Raji (cell line): Measurements from ENCODE around the gene CMIP.

ENCODE experiments used
- POLR2A ChIP-seq: IDR thresholded peaks from 2 replicates; pipeline ENCODE4 v1.6.1; 2011; ENCODE audit warnings: low read depth, low read length, control low read depth; ENCODE audit not compliant: insufficient read depth

Gene CMIP

GRCh38 chr16:81680444-81681275, 236.1 kb downstream of the CMIP start:
- no peak for TF ChIP-seq POLR2A

GRCh38 chr16:81681311-81681710, 236.7 kb downstream of the CMIP start:
- no peak for TF ChIP-seq POLR2A

DNA sequence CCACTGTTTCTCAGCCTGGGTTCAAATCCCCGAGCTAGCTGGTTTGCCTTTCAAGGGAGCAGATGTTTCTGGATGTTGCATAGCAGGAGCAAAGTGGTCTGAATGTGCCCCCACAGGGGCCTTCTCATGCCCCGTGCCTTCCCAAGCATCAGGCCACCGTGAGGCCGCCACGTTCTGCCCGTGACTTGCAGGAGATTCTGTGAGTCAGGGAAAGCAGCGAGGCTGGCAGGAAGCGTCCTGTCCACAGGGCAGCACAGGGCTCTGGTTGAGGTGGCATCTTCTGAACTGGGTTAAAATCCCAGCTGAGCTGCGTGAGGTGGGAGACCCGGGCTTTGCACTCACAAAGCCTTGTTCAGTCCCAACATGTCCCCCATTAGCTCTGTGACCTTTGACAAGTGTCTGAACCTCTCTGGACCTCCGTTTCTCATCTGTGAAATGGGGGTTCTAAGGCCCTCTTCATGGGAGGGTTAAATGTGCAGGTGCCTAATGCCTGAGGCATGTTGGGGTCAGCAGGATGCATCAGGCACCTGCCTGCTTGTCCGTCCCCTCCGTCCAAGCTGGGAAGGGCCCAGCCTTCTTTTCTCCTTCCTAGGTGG, 239.7 kb downstream of the CMIP start:
- TF ChIP-seq POLR2A = no peak

GRCh38 chr16:81684901-81685300, 240.3 kb downstream of the CMIP start:
- TF ChIP-seq POLR2A = no peak

GRCh38 chr16:81686391-81687130, 242.0 kb downstream of the CMIP start:
- no peak for TF ChIP-seq POLR2A

DNA sequence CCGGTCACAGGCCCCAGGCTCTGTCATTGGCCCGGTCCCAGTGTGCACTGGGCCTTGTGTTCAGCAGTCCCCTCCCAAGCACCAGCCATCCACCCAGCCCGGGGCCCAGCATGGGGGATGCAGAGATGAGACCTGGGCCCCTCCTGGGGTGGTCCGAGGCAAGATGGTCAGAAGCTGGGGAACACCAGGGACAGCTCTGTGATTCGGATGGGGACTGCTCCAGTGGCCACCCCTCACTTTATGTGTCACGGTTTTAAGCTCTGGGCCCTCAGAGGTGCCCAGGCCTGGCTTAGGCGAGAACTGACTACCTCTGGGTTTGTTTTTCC, 242.5 kb downstream of the CMIP start:
- TF ChIP-seq POLR2A = no peak

DNA sequence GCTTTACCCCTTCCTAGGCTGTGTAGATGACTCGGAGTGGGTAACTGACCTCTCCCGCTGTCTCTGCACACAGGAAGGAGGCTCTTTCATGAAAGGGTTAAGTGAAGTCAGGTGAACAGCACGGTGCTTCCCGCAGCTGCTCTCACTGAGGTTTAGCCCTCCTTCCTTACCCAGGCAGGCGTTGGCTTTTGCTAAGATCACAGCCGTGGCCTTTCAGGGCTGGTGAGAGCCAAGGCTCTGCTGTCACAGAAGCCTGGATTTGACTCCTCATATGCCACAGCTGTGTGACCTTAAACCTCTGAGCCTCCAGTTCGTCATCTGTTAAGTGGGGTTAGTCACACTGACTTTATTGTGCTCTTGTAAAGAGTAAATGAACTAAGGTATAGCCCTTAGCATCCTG, 243.6 kb downstream of the CMIP start:
- TF ChIP-seq POLR2A = no peak

DNA sequence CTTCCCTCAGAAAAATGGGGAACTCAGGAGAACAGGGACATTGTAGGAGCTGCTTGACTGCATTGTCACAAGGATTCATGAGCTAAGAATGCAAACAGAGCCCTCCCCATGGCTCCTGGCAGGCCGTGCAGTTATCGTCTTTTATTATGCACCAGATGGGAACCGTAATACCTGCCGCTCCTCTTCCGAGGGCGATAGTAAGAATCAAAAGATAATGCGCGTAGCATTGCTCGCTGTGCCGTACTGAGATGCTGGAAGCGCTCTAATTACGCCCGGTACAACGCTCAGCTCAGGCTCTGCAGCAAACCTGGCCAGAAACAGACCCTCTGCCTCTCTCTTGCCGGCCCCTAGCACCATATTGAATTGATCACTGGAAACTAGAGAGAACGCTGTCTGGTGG, 247.4 kb downstream of the CMIP start:
- no peak for TF ChIP-seq POLR2A

- TF ChIP-seq POLR2A = no peak
Measured at GRCh38 chr16:81692571-81692970, 248.0 kb downstream of the CMIP start.

DNA sequence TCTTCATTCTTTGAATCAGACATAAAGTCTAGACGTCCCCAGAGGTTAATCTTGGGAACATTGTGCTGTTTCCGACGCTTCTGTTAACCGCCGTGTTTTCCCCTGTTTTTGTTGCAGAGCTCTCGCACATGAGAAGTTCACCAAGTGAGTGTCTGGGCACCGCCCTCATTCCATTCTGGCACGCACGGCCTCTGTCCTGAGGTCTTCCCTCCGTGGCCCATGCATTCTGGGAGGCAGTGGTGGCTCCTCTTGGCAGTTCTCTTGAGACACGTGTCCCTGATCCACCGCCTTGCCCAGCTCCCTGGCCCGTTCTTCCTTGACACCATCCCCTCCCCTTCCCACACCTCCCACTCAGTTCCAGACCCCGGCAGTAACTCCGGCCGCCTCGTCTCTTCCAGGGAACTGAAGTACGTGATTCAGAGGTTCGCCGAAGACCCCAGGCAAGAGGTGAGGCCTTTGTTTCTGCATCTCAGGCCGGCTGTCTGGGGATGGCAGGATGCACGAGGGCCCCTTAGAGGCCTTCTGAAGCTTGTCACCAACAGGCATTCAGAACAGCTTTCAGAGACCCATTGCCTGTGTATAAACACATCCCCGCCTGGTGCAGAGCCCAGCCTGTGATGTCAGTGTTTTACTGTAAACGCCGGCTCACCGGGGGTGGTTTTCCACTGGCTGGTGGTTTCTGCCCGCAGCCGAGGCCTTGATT, 248.6 kb downstream of the CMIP start:
- TF ChIP-seq POLR2A = no peak

- no peak for TF ChIP-seq POLR2A
Measured at GRCh38 chr16:81693744-81694303, 249.2 kb downstream of the CMIP start.

DNA sequence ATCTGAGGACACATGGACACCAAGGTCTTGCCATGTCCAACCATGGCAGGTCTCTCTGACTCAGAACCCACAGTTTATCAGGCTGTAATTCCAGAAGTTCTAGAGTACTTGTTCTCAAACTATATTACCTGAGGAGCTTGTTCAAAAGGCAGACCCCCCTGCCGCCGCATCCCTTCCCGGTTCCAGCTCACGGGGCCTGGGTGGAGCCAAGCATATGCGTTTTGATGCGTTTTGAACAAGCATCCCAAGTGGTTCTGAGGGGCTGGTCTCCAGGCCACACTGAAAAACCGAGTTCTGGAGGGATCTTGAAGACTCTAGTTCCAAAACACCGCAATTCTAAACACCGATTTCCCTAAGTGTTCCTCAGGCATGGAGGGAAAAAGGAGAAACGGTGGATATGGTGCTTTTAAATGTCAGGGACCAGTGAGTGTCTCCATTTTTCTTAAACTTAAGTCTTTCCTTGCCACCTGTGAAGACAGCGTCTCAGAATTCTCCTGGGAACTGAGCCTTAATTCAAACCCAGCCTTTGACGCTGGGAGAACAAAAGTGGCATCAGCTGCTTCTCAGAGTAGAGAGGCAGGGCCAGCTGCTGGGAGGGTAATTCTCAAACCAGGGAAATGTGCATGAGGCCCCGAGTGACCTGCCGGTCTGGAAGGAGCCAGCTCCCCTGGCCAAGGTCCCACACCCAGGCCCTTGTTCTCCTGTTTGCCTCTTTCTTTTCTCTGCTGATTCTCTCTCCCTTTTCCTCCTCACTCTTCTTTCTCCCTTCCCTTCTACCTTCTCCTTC, 250.1 kb downstream of the CMIP start:
- TF ChIP-seq POLR2A = no peak

DNA sequence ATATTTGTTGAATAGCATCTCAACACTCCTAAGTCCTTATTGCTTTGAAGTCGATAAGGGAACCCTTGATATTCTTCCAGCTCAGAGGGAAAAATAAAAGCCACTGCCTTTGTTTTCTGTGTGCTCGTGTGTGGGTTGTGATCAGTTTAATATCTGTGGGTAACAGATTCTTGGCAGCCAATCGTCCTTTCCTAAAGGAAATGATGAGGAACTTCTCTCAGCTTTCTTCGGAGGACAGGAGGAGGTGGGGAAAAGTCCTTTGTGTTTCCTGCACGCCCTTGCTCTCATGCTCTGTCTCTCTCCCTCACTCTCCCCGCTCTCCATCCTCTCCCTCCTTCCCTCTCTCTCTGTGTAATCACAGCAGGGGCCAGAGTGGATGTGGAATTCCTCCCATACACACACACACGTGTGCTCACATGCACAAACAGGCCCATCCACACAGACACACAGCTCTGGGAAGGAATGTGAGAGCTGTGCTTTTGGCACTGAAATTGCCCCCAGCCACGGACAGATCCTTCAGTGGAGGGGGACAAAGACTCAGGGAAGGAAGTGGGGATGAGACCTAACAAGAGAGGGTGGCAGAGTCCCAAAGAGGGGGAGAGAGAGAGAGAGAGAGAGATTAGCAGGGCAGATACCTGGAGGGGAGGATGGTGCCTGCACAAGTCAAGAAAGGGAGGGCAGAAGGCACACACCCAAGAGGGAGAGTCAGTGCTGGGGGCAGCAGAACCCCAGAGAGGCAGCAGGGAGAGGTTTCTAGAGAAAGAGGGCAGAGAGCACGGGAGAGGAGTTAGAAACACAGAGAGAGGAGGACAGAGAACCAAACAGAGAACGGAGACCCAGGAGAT, 250.9 kb downstream of the CMIP start:
- TF ChIP-seq POLR2A = no peak

DNA sequence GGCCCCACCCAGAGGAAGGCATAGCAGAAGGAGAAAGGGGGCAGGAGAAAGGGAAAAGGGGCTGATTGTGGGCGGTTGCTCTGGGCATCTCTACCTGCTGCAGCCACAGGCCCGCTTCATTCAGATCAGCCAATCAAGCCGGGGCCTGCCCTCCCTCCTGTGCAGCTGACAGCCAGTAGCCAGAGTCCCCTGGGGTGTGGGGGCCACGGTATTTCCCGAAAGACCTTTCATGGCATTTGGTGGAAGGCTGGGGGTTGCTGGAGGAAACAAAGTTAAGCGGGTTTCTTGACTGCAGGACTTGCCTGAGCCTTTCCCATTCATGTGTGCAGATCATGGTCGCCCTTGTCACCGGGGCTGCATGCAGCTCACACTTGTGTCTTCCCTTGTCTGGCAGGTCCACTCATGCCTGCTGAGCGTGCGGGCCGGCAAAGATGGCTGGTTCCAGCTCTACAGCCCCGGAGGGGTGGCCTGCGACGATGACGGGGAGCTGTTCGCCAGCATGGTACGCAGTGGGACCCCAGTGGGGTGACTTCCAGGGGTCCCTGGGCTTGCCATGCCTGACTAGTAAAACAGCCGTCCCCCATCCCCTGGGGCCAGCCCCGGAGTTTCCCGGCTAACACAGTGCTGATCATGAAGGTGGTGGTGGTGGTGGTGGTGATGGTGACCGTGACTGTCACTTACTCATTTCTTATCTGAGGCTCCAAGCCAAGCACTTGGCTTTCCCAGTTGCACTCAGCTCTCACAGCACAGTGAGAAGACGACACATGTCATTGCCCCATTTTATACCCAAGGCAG, 251.8 kb downstream of the CMIP start:
- no peak for TF ChIP-seq POLR2A
